Esophagus muscularis mucosa (tissue), 4 donors: ENCODE data around the gene ADCY4. TPM values are rescaled to one million over a fixed set of nuclear protein-coding genes. Genes with fewer than 3 reads are reported as not detected.

ENCODE experiments used
- DNase-seq: peaks from one replicate; pipeline ENCODE4 v3.0.0-alpha.2; 2017; ENCODE audit errors: extremely low spot score
- H3K27ac ChIP-seq, 4 donors: fragments of 200-600 bp; sonication (generic); replicated peaks in 1 of 4; 1 replicate in 3 of 4; 2 replicates in 1 of 4; pipeline ENCODE4 v1.5.1; 2016 to 2019; ENCODE audit warnings: mild to moderate bottlenecking in 1 of 4
- H3K27me3 ChIP-seq, 4 donors: fragments of 200-600 bp; sonication (generic); one replicate each; pipeline versions ENCODE4 v1.5.1 to v1.6.0; 2016 to 2019
- H3K36me3 ChIP-seq, 4 donors: fragments of 200-600 bp; sonication (generic); one replicate each; pipeline ENCODE4 v1.5.1; 2016 to 2019
- H3K4me1 ChIP-seq, 4 donors: fragments of 200-600 bp; sonication (generic); one replicate each; pipeline ENCODE4 v1.5.1; 2016 to 2019
- H3K4me3 ChIP-seq, 4 donors: fragments of 200-600 bp; sonication (generic); 1 replicate in 2 of 4; 2 replicates in 2 of 4; pipeline ENCODE4 v1.5.1; 2016 to 2019; ENCODE audit warnings: mild to moderate bottlenecking in 4 of 4, moderate library complexity in 1 of 4
- H3K9me3 ChIP-seq, 4 donors: fragments of 200-600 bp; sonication (generic); 1 replicate in 3 of 4; 2 replicates in 1 of 4; pipeline ENCODE4 v1.5.1; 2016 to 2019
- CTCF ChIP-seq, 3 experiments: fragments of 200-600 bp in 2 of 3; fragments of 450-650 bp in 1 of 3; sonication (generic) in 2 of 3; IDR thresholded peaks; one replicate each; pipeline ENCODE4 v1.5.1; 2017 to 2019; ENCODE audit warnings: antibody characterized with exemption in 3 of 3, mild to moderate bottlenecking in 2 of 3, moderate library complexity in 1 of 3
- EP300 ChIP-seq: sonication (generic); formaldehyde crosslinking; IDR thresholded peaks from one replicate; pipeline ENCODE4 v1.6.1; 2017; ENCODE audit warnings: antibody characterized with exemption
- POLR2A ChIP-seq: fragments of 450-650 bp; IDR thresholded peaks from one replicate; pipeline ENCODE4 v1.6.1; 2017; ENCODE audit warnings: antibody characterized with exemption, moderate library complexity, mild to moderate bottlenecking, low read depth
- POLR2AphosphoS5 ChIP-seq, 2 donors: sonication (generic); formaldehyde crosslinking; IDR thresholded peaks; one replicate each; pipeline ENCODE4 v1.6.1; 2017; ENCODE audit warnings: antibody characterized with exemption in 2 of 2
- WGBS: methylation state at CpG from one replicate; pipeline ENCODE4 v1.1.5; 2018; 5-methylcytosine and 5-hydroxymethylcytosine counted together
- intact Hi-C: fragments of 100-400 bp; cut with DNase I; formaldehyde crosslinking; loops from one replicate; pipeline ENCODE4 v1.15.1; 2023
- total RNA-seq, 4 donors: library from RNA; depleted of rRNA; stranded (reverse); fragments of >200 nt; gene quantifications; one replicate each; pipeline versions ENCODE4 v1.1.0 to v1.2.1, GENCODE V29; 2016

Gene ADCY4
- total RNA-seq: 10 to 100 TPM; 21.5 to 36.9 (median 27.9) TPM

DNA sequence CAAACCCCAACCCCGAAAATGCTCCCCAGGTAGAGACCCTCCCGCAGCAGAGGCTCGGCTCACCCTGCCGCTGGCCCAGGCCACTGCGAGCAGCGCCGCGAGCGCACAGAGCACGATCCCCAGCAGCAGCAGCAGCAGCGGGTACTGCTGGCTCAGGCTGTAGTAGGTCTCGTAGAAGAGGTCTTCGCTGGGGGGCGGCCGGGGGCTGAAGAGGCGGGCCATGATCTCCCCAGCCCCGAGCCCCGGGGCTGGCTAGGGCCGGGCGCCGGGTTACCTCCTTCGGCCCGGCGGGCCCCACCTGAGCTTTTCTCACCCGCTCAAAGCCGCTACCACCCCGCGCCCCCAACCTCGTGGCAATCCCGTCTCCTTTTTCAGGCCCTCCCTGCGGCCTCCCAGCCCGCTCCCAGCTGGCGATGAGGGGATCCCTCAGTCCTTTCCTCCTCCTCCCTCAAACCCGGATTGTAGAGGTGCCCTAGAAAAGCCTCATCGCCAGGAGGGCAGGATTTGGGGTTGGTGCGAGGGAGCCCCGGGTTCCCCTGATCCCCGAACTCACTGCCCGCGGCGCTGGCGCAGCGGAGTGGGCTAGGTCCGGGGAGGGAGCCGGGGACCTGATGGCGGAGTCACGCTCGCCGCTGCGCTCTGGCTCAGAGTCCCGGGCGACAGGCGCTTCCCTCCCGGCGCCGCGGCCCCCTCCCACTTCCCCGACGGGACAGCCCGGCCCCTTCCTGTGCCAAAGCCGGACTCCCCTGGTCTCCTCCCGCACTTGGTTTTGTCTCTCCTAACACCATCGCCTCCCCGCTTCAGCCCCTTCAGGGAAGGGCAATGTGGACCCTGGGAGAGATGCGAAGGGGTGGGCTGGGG is at the start of gene ADCY4:
Gene ADCY4, minus strand, starts transcription at position 641 of the 861 bp plus-strand sequence. Its CDS starts 419 bp downstream, at position 222.
- no peaks in the 10 kb centered on the region for H3K9me3 ChIP-seq
- H3K4me3 ChIP-seq: peak within 1 kb of the TSS; percentile 50 to 61 (median 54)
- H3K27me3 ChIP-seq: peaks cover 0 to 66% (median 26%) of the 10 kb centered on the region in 4 donors
- peaks cover 0 to 26% (median 0%) of the 10 kb centered on the region in 4 donors for H3K36me3 ChIP-seq
- peak within 1 kb of the TSS; percentile 65 to 81 (median 74) for H3K27ac ChIP-seq
- intact Hi-C loops: no loop called here
- 4% methylated on average over 41 of the region's 65 CpGs for WGBS
- no peak for DNase-seq
- H3K4me1 ChIP-seq: peaks cover 46 to 60% (median 56%) of the 10 kb centered on the region in 4 donors
- TF ChIP-seq CTCF (IDR thresholded peaks at IDR 0.05): no peak
- TF ChIP-seq POLR2AphosphoS5 (IDR thresholded peaks at IDR 0.05): peak; percentile 18 to 64
- TF ChIP-seq POLR2A: no peak

GRCh38 chr14:24384169-24384568 is 49.3 kb upstream of the ADCY4 start:
- Histone ChIP-seq H3K4me3 (no peak overlapping the region), H3K36me3 (no peaks in the 10 kb centered on the region), H3K4me1 (no peaks in the 10 kb centered on the region), H3K9me3 (no peaks in the 10 kb centered on the region), H3K27ac (no peak overlapping the region), H3K27me3 (no peaks in the 10 kb centered on the region)
- TF ChIP-seq POLR2A (no peak), POLR2AphosphoS5 (IDR thresholded peaks at IDR 0.05) (no peak), EP300 (no peak), CTCF (IDR thresholded peaks at IDR 0.05) (no peak)
- intact Hi-C loops: no loop called here
- 86% methylated on average over 4 of the region's 4 CpGs for WGBS
- no peak for DNase-seq

GRCh38 chr14:24382064-24382371 is 47.1 kb upstream of the ADCY4 start:
- Histone ChIP-seq H3K27me3 (no peaks in the 10 kb centered on the region), H3K27ac (no peak overlapping the region), H3K4me1 (peaks cover 8 to 12% (median 10%) of the 10 kb centered on the region in 4 donors), H3K9me3 (no peaks in the 10 kb centered on the region), H3K36me3 (peaks cover 0 to 11% (median 4%) of the 10 kb centered on the region in 4 donors), H3K4me3 (no peak overlapping the region)
- 82% methylated on average over 4 of the region's 4 CpGs for WGBS
- DNase-seq: no peak
- TF ChIP-seq EP300: no peak
- TF ChIP-seq CTCF (IDR thresholded peaks at IDR 0.05): no peak
- TF ChIP-seq POLR2A: no peak
- no peak for TF ChIP-seq POLR2AphosphoS5 (IDR thresholded peaks at IDR 0.05)
- intact Hi-C loops: no loop called here

GRCh38 chr14:24381363-24382063 is 46.6 kb upstream of the ADCY4 start:
- DNase-seq: no peak
- TF ChIP-seq EP300 (no peak), CTCF (IDR thresholded peaks at IDR 0.05) (no peak), POLR2A (no peak), POLR2AphosphoS5 (IDR thresholded peaks at IDR 0.05) (no peak)
- H3K27me3 ChIP-seq: no peaks in the 10 kb centered on the region

More at GRCh38 chr14:24381363-24382063, 46.6 kb upstream of the ADCY4 start:
- H3K27ac ChIP-seq: no peak overlapping the region
- no peaks in the 10 kb centered on the region for H3K9me3 ChIP-seq
- intact Hi-C loops: no loop called here
- peaks cover 0 to 16% (median 6%) of the 10 kb centered on the region in 4 donors for H3K36me3 ChIP-seq
- 78% methylated on average over 6 of the region's 8 CpGs for WGBS
- H3K4me1 ChIP-seq: peaks cover 11 to 17% (median 14%) of the 10 kb centered on the region in 4 donors
- H3K4me3 ChIP-seq: no peak overlapping the region
